ENCODE data around the gene NEDD9.

NEDD9 gene

GRCh38 chr6:11146117-11146826 lies 86.2 kb downstream of the NEDD9 start:
- no peak for DNase-seq (ENCODE audit: low read depth in 2 of 3, low spot score in 1 of 3)

- DNase-seq (ENCODE audit: low read depth in 2 of 3, low spot score in 1 of 3): peak; percentile 61 to 75 (median 72)
Observed at GRCh38 chr6:11144393-11144851, 88.0 kb downstream of the NEDD9 start.

- DNase-seq (ENCODE audit: low read depth in 2 of 3, low spot score in 1 of 3): no peak
Observed at GRCh38 chr6:11143394-11144371, 88.8 kb downstream of the NEDD9 start.

- no peak for DNase-seq (ENCODE audit: low read depth in 2 of 3, low spot score in 1 of 3)
Observed at GRCh38 chr6:11142296-11143027, 90.0 kb downstream of the NEDD9 start.

GRCh38 chr6:11141295-11141694 lies 91.2 kb downstream of the NEDD9 start:
- no peak for DNase-seq (ENCODE audit: low read depth in 2 of 3, low spot score in 1 of 3)

GRCh38 chr6:11140056-11140455 lies 92.4 kb downstream of the NEDD9 start:
- no peak for DNase-seq (ENCODE audit: low read depth in 2 of 3, low spot score in 1 of 3)

- no peak for DNase-seq (ENCODE audit: low read depth in 2 of 3, low spot score in 1 of 3)
Observed at GRCh38 chr6:11139051-11139960, 93.2 kb downstream of the NEDD9 start.

- no peak for DNase-seq (ENCODE audit: low read depth in 2 of 3, low spot score in 1 of 3)
Observed at GRCh38 chr6:11136809-11137208, 95.7 kb downstream of the NEDD9 start.
